Activated naive CD4-positive, alpha-beta T cell treated with anti-CD3 and anti-CD28 coated beads for 36 hours (primary cell): ENCODE measurements around the gene BCL2A1. TPM values are rescaled to one million over a fixed set of nuclear protein-coding genes. Genes with fewer than 3 reads are reported as not detected.
"Not testable (repeated sequence)": the region's sequence is repeated elsewhere in the genome, so short reads cannot be mapped to it uniquely, and the experiment has no call there.

Experiments used
- CTCF ChIA-PET: fragments of 350-600 bp; sonication (Branson Sonifier 250); formaldehyde crosslinking; loops from one replicate; lab custom pipeline; 2021; ENCODE audit warnings: antibody characterized with exemption; lab: Charles Lee
- DNase-seq: peaks from one replicate; pipeline ENCODE4 v3.0.0-alpha.2; 2020
- H3K27ac Mint-ChIP-seq: one replicate; pipeline ENCODE4 v1.8.0; 2021; ENCODE audit warnings: mild to moderate bottlenecking, mixed read lengths
- H3K27me3 Mint-ChIP-seq: one replicate; pipeline ENCODE4 v1.8.0; 2021; ENCODE audit warnings: low read depth, mixed read lengths
- H3K36me3 Mint-ChIP-seq: one replicate; pipeline ENCODE4 v1.8.0; 2021; ENCODE audit warnings: low read depth, mixed read lengths
- H3K4me1 Mint-ChIP-seq: one replicate; pipeline ENCODE4 v1.8.0; 2021; ENCODE audit warnings: low read depth, mixed read lengths
- H3K4me3 Mint-ChIP-seq: one replicate; pipeline ENCODE4 v1.8.0; 2021; ENCODE audit warnings: mild to moderate bottlenecking, moderate library complexity, mixed read lengths
- H3K9me3 Mint-ChIP-seq: one replicate; pipeline ENCODE4 v1.8.0; 2021; ENCODE audit warnings: mixed read lengths
- intact Hi-C: fragments of 100-400 bp; cut with micrococcal nuclease; formaldehyde crosslinking; loops from one replicate; pipeline ENCODE4 v1.15.1; 2023
- total RNA-seq, 2 experiments: library from RNA; stranded (reverse); gene quantifications; one replicate each; pipeline ENCODE4 v1.2.3, GENCODE V29; 2021

BCL2A1 gene
- total RNA-seq, 2 experiments from 2014 or later = 79.1 to 88.7 TPM

DNA sequence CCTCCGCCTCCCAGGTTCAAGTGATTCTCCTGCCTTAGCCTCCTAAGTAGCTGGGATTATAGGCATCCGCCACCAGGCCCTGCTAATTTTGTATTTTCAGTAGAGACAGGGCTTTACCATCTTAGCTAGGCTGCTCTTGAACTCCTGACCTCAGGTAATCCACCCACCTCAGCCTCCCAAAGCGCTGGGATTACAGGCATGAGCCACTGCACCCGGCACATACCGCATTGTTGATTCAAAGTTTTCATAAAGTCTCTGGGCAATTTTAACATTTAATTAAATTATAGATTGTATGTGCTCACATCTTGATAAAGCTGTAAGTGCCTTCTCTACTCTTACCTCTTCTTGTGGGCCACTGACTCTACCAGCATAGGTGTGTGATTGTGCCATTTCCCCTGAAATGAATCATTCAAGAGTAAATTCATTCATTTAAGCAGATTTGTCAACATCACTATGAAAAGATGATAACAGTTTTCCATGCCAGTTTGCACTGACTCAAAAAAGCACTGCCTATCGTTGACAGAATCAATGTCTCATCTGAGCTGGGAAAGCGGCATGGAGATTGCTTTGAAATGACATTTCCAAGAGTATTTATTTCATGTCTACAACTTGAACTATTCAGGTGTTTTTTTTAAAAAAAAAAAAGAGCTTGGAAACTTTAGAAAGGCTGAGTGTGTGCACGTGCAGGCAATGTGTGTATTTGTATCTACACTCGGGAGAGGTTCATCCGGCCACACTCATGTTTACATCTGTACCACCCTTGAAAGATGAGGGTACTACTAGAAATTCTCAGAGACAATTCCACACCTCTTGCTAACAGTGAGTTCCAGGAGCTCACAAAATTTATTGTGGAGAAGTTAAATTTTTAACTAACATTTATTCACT lies 3.5 kb downstream of the BCL2A1 start:
- H3K4me1 Mint-ChIP-seq = peaks cover 50% of the 10 kb centered on the region
- CTCF ChIA-PET = interaction anchor here (0.6 to 2.4 kb wide), 4 partner anchors 11 to 206 kb away, joined by 3 to 10 read pairs (median 3); no protein-coding TSS in a partner anchor

DNA sequence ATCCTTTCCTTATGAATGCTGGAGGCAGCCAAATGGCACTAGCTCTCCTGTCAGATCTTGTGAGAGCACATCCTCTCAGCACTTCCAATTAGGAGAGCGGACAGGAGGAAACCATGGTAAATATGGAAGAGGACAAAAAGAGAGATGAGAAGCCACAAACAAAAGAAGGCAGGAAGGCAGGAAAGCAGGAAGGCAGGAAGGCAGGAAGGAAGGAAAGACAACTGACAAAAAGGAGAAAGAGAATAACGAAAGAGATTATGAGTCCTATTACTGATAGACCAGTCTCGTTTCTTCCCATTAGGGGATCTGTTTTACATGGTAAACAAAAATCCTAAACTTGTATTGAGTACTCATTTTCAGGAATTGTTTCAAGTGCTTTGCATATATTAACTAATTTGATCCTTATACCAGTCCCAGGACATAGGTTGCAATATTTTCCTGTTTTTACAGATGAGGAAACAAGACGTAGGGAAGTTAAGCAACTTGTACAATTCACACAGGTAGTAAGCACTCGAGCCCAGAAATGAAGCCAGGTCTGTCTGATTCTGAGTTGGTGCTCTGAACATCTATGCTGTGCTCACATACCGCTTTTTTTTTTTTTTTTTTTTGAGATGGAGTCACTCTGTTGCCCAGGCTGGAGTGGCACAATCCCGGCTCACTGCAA lies 4.2 kb downstream of the BCL2A1 start:
- Mint-ChIP-seq H3K27me3 (no peaks in the 10 kb centered on the region), H3K4me3 (peak overlapping the region; percentile 90), H3K9me3 (no peaks in the 10 kb centered on the region), H3K27ac (peak overlapping the region; percentile 98), H3K4me1 (peaks cover 50% of the 10 kb centered on the region), H3K36me3 (peaks cover 57% of the 10 kb centered on the region)
- DNase-seq = no peak
- CTCF ChIA-PET = interaction anchor here (0.6 to 2.4 kb wide), 4 partner anchors 12 to 112 kb away, joined by 3 to 10 read pairs (median 4); no protein-coding TSS in a partner anchor
- intact Hi-C loops = loop anchor here (1.0 to 2.0 kb wide), 6 partner anchors 8 to 1094 kb away; partner anchors contain the start of genes MORF4L1, MTHFS and ZFAND6

More for the DNA sequence above, 3.5 kb downstream of the BCL2A1 start:
- Mint-ChIP-seq H3K36me3 (peaks cover 50% of the 10 kb centered on the region), H3K4me3 (peak overlapping the region; percentile 90), H3K27me3 (no peaks in the 10 kb centered on the region), H3K9me3 (no peaks in the 10 kb centered on the region), H3K27ac (peak overlapping the region; percentile 98)
- DNase-seq = peak; percentile 72
- intact Hi-C loops = loop anchor here (1.0 to 2.0 kb wide), 5 partner anchors 11 to 1095 kb away; partner anchors contain the start of genes MORF4L1, MTHFS and ZFAND6

DNA sequence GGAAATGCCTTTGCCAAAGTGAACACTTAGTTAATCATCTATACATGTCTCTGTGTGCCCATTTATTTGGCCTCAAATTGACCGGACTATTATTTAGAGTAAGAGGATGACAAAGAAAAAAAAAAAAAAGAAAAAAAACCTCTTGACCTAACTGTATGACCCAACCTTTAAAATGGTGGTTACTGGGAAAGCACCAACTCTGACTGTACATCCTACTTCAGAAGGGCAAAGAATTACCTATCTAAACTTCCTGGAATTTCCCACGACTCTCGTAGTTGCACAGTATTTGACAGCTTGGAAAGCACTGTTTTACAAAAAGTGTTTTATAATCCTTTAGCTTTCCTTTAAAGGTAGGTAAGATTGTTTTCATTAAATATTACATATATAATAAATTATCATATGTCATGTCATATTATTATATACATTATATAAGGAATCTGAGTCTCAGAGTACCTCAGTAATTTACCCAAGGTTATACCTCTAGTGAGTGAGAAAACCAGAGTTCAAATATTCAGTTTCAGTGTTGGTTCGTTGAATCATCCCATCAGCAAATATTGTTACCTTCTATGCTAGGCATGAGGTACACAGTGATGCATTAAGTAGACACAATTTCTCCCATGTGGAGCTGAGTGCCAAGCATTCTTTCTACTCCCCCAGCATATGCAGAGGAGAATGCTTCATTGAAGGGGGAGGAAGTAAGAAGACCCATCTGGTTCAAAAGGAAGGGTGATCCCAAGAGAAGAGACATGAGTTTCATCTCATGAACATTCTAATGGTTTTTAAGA lies 5.0 kb downstream of the BCL2A1 start:
- H3K27me3 Mint-ChIP-seq = no peaks in the 10 kb centered on the region
- H3K9me3 Mint-ChIP-seq = no peaks in the 10 kb centered on the region
- H3K27ac Mint-ChIP-seq = peak overlapping the region; percentile 98
- H3K4me3 Mint-ChIP-seq = peak overlapping the region; percentile 90
- intact Hi-C loops = loop anchor here (1.0 to 2.0 kb wide), 2 partner anchors 8 to 1093 kb away; partner anchors contain the start of gene MORF4L1
- peaks cover 57% of the 10 kb centered on the region for H3K36me3 Mint-ChIP-seq
- CTCF ChIA-PET = interaction anchor here (1.1 kb wide), 1 partner anchor 44 kb away, joined by 4 read pairs; no protein-coding TSS in a partner anchor
- DNase-seq = peak; percentile 31
- peaks cover 43% of the 10 kb centered on the region for H3K4me1 Mint-ChIP-seq

DNA sequence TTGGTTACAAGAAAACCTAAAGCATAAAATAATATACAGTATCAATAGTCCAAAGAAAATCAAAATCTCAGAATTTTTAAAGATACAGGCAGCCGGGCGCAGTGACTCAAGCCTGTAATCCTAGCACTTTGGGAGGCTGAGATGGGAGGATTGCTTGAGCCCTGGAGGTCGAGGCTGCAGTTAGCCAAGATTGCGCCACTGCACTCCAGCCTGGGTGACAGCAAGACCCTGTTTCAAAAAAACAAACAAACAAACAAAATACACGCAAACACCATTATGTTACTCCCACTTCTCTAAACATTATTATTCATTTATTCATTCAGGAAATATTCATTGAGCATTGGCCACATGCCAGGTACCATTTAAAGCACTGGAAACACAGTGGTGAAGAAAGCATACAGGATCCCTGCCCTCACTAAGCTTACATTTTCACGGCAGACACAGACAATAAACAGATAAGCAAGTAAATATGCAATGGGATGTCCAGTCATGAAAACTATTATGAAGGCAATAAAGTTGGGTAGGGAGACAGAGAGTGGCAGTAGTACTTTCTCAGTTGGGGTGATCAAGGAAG lies 6.7 kb downstream of the BCL2A1 start:
- Mint-ChIP-seq H3K4me1 (peaks cover 52% of the 10 kb centered on the region), H3K27ac (peak overlapping the region; percentile 92), H3K27me3 (no peaks in the 10 kb centered on the region), H3K9me3 (no peaks in the 10 kb centered on the region), H3K36me3 (peaks cover 63% of the 10 kb centered on the region), H3K4me3 (peak overlapping the region; percentile 73)
- intact Hi-C loops = no loop called here
- DNase-seq = no peak
- CTCF ChIA-PET = no interaction called here

DNA sequence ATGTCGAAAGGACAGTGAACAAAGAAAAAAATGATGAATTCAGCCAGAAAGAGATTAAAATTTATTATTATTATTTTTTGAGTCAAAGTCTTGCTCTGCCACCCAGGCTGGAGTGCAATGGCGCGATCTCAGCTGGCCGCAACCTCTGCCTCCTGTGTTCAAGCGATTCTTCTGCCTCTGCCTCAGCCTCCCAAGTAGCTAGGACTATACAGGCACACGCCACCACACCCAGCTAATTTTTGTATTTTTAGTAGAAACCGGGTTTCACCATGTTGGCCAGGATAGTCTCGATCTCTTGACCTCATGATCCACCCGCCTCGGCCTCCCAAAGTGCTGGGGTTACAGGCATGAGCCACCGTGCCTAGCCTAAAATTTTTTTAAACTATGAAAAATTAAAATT lies 8.1 kb downstream of the BCL2A1 start:
- H3K4me1 Mint-ChIP-seq = peaks cover 53% of the 10 kb centered on the region

DNA sequence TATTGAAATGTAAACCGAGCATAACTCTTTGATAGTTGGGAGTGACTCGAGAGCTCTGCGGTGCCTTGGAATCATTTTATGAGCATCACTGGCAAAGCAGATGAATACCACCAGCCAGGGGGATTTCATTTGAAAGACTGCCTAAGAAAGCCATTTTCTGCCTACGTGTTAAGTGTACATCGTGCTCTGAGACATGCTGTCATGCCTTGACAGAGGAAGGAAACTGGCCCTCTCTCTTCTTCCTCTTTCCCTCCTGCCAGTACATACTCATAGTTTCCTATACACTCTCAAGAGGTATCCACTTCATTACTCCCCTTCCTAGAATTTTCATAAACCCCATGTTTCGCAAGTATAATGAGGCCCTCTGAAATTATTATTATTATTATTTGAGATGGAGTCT lies 8.8 kb downstream of the BCL2A1 start:
- Mint-ChIP-seq H3K27ac (peak overlapping the region; percentile 78), H3K4me3 (peak overlapping the region; percentile 8), H3K27me3 (no peaks in the 10 kb centered on the region), H3K36me3 (peaks cover 49% of the 10 kb centered on the region), H3K4me1 (peaks cover 51% of the 10 kb centered on the region), H3K9me3 (no peaks in the 10 kb centered on the region)
- CTCF ChIA-PET = interaction anchor here (1.2 kb wide), 1 partner anchor 31 kb away, joined by 3 read pairs; no protein-coding TSS in a partner anchor
- no peak for DNase-seq
- intact Hi-C loops = no loop called here

More for the DNA sequence above, 8.1 kb downstream of the BCL2A1 start:
- DNase-seq, H3K27me3 Mint-ChIP-seq, intact Hi-C loops, CTCF ChIA-PET, H3K9me3 Mint-ChIP-seq, H3K4me3 Mint-ChIP-seq: not testable (repeated sequence)
- peak overlapping the region; percentile 78 for H3K27ac Mint-ChIP-seq
- H3K36me3 Mint-ChIP-seq = peaks cover 56% of the 10 kb centered on the region

DNA sequence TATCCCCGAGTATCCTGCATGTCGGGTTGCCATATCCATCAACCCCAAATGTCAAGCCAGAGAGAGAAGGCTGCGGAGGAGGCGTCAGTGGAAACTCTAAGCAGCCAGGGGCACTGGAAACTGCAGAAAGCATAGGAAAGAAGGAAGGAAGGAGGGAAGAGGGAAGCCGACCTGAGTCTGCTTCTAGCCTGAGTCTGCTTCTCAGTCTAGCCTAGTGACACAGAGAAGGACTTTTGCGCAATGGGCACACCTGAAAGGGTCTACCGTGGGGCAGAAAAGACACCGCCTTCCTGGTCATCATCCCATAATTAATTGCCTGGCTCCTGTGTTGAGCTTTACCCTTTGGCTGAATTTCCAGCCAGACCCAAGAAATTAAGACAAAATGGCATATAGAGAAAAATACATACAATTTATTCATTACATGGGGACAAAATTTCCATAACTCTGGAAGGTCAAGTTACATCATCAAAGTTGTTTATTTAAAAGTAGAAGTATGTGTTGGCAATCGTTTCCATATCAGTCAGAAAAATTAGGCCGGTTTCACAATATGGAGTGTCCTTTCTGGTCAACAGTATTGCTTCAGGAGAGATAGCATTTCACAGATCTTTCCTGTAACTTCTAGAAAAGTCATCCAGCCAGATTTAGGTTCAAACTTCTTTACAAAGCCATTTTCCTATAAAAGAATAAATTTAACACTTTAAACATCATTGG lies 10.3 kb downstream of the BCL2A1 start:
- intact Hi-C loops = no loop called here
- CTCF ChIA-PET = interaction anchor here (1.2 kb wide), 1 partner anchor 32 kb away, joined by 3 read pairs; no protein-coding TSS in a partner anchor

DNA sequence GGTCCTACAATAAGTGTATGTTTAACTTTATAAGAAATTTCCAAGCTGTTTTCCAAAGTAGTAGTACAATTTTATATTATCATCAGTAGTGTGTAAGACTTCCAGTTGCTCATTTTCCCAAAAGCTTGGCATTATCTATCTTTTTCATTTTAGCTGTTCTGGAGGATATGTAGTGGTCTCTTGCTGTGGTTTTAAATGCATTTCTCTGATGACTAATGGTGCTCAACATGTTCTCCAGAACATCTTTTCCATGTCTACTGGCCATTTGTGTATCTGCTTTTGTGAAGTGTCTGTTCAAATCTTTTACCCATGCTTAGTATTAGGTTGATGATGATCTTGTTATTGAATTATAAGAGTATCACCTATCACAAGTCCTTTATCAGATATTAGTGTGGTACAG lies 13.3 kb downstream of the BCL2A1 start:
- Mint-ChIP-seq H3K4me1 (peaks cover 47% of the 10 kb centered on the region), H3K27ac (no peak overlapping the region), H3K36me3 (peaks cover 23% of the 10 kb centered on the region), H3K4me3 (no peak overlapping the region), H3K27me3 (no peaks in the 10 kb centered on the region), H3K9me3 (no peaks in the 10 kb centered on the region)
- no peak for DNase-seq
- CTCF ChIA-PET = interaction anchor here (0.7 to 0.9 kb wide), 3 partner anchors 34 to 108 kb away, joined by 3 to 4 read pairs (median 4); no protein-coding TSS in a partner anchor
- intact Hi-C loops = loop anchor here (1.0 kb wide), 3 partner anchors 9 to 104 kb away; partner anchors contain the start of gene BCL2A1

More for the DNA sequence above, 10.3 kb downstream of the BCL2A1 start:
- H3K9me3 Mint-ChIP-seq = no peaks in the 10 kb centered on the region
- H3K27ac Mint-ChIP-seq = peak overlapping the region; percentile 5
- DNase-seq = no peak
- H3K4me1 Mint-ChIP-seq = peaks cover 45% of the 10 kb centered on the region
- no peak overlapping the region for H3K4me3 Mint-ChIP-seq
- H3K27me3 Mint-ChIP-seq = no peaks in the 10 kb centered on the region
- peaks cover 39% of the 10 kb centered on the region for H3K36me3 Mint-ChIP-seq

DNA sequence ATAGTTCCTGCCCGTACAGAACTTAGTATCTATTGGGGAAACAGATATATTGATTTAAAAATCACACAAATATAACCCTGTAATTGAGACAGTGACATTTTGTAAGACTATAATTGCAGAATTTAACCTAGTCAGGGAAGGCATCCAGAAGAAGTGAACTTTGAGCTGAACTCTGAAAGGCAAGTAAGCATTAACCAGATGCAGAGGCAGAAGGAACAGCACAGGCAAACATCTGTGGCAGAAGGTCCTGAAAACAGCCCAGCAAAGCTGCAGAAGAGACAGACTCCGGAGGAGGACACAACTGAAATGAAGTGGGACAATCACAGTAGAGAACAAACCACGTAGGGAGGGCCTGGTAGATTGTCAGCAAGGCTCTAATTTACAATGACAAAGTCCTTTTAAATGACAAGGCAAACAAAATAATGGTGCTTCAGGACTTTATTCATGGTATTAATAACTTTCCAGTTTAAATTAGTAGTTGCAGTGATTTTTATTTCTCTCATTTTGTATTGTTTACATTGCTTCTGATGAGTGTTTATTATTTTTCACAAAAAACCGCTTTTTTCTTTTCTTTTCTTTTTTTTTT lies 14.5 kb downstream of the BCL2A1 start:
- H3K27ac Mint-ChIP-seq = no peak overlapping the region
- H3K36me3 Mint-ChIP-seq = peaks cover 15% of the 10 kb centered on the region
- DNase-seq = no peak
- H3K4me3 Mint-ChIP-seq = no peak overlapping the region
- CTCF ChIA-PET = interaction anchor here (0.6 to 0.8 kb wide), 2 partner anchors 11 to 150 kb away, joined by 3 read pairs; no protein-coding TSS in a partner anchor
- H3K4me1 Mint-ChIP-seq = peaks cover 38% of the 10 kb centered on the region
- H3K27me3 Mint-ChIP-seq = no peaks in the 10 kb centered on the region
- intact Hi-C loops = no loop called here
- H3K9me3 Mint-ChIP-seq = no peaks in the 10 kb centered on the region

DNA sequence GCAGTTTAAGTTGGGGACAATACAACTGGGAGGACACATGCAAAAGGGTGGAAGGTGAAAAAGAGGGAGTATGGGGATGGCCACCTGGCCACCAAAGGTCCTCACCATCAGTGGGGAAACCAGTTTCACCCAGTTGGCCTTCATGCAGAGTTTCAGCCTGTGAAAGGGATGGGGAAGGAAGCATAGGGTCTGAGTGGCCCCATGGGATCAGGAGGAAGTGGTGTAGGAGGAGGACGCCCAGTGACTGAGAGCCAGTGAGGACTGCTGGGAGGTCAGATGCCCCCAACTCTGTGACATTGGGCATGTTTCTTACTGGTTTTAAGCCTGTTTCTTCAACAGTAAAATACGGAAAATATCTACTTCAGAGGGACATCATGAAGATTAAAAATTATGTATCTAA lies 16.3 kb downstream of the BCL2A1 start:
- Mint-ChIP-seq H3K36me3 (peaks cover 7% of the 10 kb centered on the region), H3K4me1 (peaks cover 31% of the 10 kb centered on the region), H3K9me3 (no peaks in the 10 kb centered on the region), H3K27ac (no peak overlapping the region), H3K27me3 (no peaks in the 10 kb centered on the region), H3K4me3 (no peak overlapping the region)
- DNase-seq = no peak
- intact Hi-C loops = no loop called here
- CTCF ChIA-PET = no interaction called here
